GM21528 (cell line): Measurements from ENCODE around the gene PTPRT.

ENCODE experiments used
- ATAC-seq: cut with Tn5 transposase; IDR thresholded peaks from one replicate; pipeline ENCODE4 v1.9.1; 2021; ENCODE audit warnings: mild to moderate bottlenecking, moderate library complexity; ENCODE audit not compliant: unreplicated experiment, low FRiP score

PTPRT gene

GRCh38 chr20:42186337-42186736 is 1003.4 kb downstream of the PTPRT start:
- no peak for ATAC-seq

- ATAC-seq, result no peak
These were observed 1006.6 kb downstream of the PTPRT start for GRCh38 chr20:42183147-42183546.

- no peak for ATAC-seq
These were observed 1008.6 kb downstream of the PTPRT start for GRCh38 chr20:42181064-42181463.

GRCh38 chr20:42179768-42180167 is 1009.9 kb downstream of the PTPRT start:
- ATAC-seq, result no peak

- no peak for ATAC-seq
These were observed 1016.3 kb downstream of the PTPRT start for GRCh38 chr20:42173440-42173839.

- no peak for ATAC-seq
These were observed 1025.4 kb downstream of the PTPRT start for GRCh38 chr20:42164121-42164890.

- ATAC-seq, result no peak
These were observed 1028.4 kb downstream of the PTPRT start for GRCh38 chr20:42161228-42161829.

GRCh38 chr20:42159808-42160207 is 1029.9 kb downstream of the PTPRT start:
- no peak for ATAC-seq

- no peak for ATAC-seq
These were observed 1031.4 kb downstream of the PTPRT start for GRCh38 chr20:42158272-42158671.

- ATAC-seq, result no peak
These were observed 1034.1 kb downstream of the PTPRT start for GRCh38 chr20:42155586-42155985.

- ATAC-seq, result no peak
These were observed 1037.1 kb downstream of the PTPRT start for GRCh38 chr20:42152575-42152974.

- no peak for ATAC-seq
These were observed 1039.5 kb downstream of the PTPRT start for GRCh38 chr20:42150230-42150629.

- no peak for ATAC-seq
These were observed 1051.0 kb downstream of the PTPRT start for GRCh38 chr20:42138729-42139128.

GRCh38 chr20:42134265-42135098 is 1055.2 kb downstream of the PTPRT start:
- no peak for ATAC-seq

- ATAC-seq, result no peak
These were observed 1058.7 kb downstream of the PTPRT start for GRCh38 chr20:42130810-42131596.

- no peak for ATAC-seq
These were observed 1064.3 kb downstream of the PTPRT start for GRCh38 chr20:42125426-42125825.

- ATAC-seq, result no peak
These were observed 1065.7 kb downstream of the PTPRT start for GRCh38 chr20:42123981-42124473.

- no peak for ATAC-seq
These were observed 1071.1 kb downstream of the PTPRT start for GRCh38 chr20:42118409-42119125.

- ATAC-seq, result no peak
These were observed 1071.7 kb downstream of the PTPRT start for GRCh38 chr20:42118001-42118400.

GRCh38 chr20:42113236-42113635 is 1076.5 kb downstream of the PTPRT start:
- no peak for ATAC-seq
